Common myeloid progenitor, CD34-positive (primary cell): Measurements from ENCODE around the gene CCDC148.

Source experiments
- CTCF ChIA-PET: fragments of 350-600 bp; sonication (Branson Sonifier 250); formaldehyde crosslinking; loops from one replicate; lab custom pipeline; 2021; ENCODE audit warnings: antibody characterized with exemption; lab: Charles Lee
- POLR2A ChIA-PET: fragments of 350-600 bp; sonication (Branson Sonifier 250); formaldehyde crosslinking; loops from one replicate; lab custom pipeline; 2021; ENCODE audit warnings: antibody characterized with exemption; lab: Charles Lee
- DNase-seq, 3 donors: peaks; one replicate each; pipeline versions ENCODE4 v3.0.0 to v3.0.0-alpha.2; 2013
- H3K27ac ChIP-seq, 2 experiments: 1 replicate in 1 of 2; 2 replicates in 1 of 2; pipeline ENCODE4 v1.7.0; 2013; ENCODE audit warnings: inconsistent platforms in 2 of 2, low read length in 2 of 2, mild to moderate bottlenecking in 2 of 2, low read depth in 1 of 2, moderate library complexity in 1 of 2; ENCODE audit not compliant: severe bottlenecking in 2 of 2, insufficient read depth in 1 of 2, poor library complexity in 1 of 2
- H3K27me3 ChIP-seq, 5 experiments: replicated peaks in 2 of 5; 1 replicate in 3 of 5; 2 replicates in 2 of 5; pipeline versions ENCODE4 v1.6.1 to v1.7.0; 2013; ENCODE audit warnings: low read length in 4 of 5, mild to moderate bottlenecking in 2 of 5, moderate library complexity in 2 of 5, inconsistent platforms in 1 of 5; ENCODE audit not compliant: insufficient read depth in 5 of 5, control insufficient read depth in 4 of 5
- H3K36me3 ChIP-seq, 4 experiments: 1 replicate in 2 of 4; 2 replicates in 2 of 4; pipeline versions ENCODE4 v1.6.1 to v1.7.0; 2013; ENCODE audit warnings: low read length in 3 of 4, control low read depth in 1 of 4, mild to moderate bottlenecking in 1 of 4; ENCODE audit not compliant: control insufficient read depth in 4 of 4, insufficient read depth in 4 of 4
- H3K4me1 ChIP-seq, 4 experiments: 1 replicate in 3 of 4; 2 replicates in 1 of 4; pipeline versions ENCODE4 v1.6.1 to v1.7.1; 2013; ENCODE audit warnings: low read length in 3 of 4, mild to moderate bottlenecking in 3 of 4, control low read depth in 1 of 4, inconsistent platforms in 1 of 4, moderate library complexity in 1 of 4; ENCODE audit not compliant: control insufficient read depth in 4 of 4, insufficient read depth in 4 of 4; ENCODE audit errors: control extremely low read depth in 1 of 4
- H3K4me3 ChIP-seq, 7 experiments: 1 replicate in 4 of 7; 2 replicates in 3 of 7; pipeline versions ENCODE4 v1.5.1 to v1.7.0; 2013; ENCODE audit warnings: mild to moderate bottlenecking in 7 of 7, low read length in 6 of 7, moderate library complexity in 6 of 7, inconsistent platforms in 2 of 7, low read depth in 2 of 7, control low read depth in 1 of 7; ENCODE audit not compliant: insufficient read depth in 4 of 7, control insufficient read depth in 1 of 7; ENCODE audit errors: extremely low read depth in 1 of 7
- H3K9me3 ChIP-seq, 5 experiments: 1 replicate in 4 of 5; 2 replicates in 1 of 5; pipeline versions ENCODE4 v1.6.1 to v1.7.1; 2013; ENCODE audit warnings: low read length in 4 of 5, mild to moderate bottlenecking in 2 of 5, inconsistent platforms in 1 of 5, low read depth in 1 of 5, moderate library complexity in 1 of 5; ENCODE audit not compliant: control insufficient read depth in 4 of 5, insufficient read depth in 2 of 5; ENCODE audit errors: control extremely low read depth in 1 of 5
- WGBS: methylation state at CpG from one replicate; pipeline ENCODE4 v1.1.5; 2013; ENCODE audit not compliant: insufficient coverage; 5-methylcytosine and 5-hydroxymethylcytosine counted together

The CCDC148 gene

DNA sequence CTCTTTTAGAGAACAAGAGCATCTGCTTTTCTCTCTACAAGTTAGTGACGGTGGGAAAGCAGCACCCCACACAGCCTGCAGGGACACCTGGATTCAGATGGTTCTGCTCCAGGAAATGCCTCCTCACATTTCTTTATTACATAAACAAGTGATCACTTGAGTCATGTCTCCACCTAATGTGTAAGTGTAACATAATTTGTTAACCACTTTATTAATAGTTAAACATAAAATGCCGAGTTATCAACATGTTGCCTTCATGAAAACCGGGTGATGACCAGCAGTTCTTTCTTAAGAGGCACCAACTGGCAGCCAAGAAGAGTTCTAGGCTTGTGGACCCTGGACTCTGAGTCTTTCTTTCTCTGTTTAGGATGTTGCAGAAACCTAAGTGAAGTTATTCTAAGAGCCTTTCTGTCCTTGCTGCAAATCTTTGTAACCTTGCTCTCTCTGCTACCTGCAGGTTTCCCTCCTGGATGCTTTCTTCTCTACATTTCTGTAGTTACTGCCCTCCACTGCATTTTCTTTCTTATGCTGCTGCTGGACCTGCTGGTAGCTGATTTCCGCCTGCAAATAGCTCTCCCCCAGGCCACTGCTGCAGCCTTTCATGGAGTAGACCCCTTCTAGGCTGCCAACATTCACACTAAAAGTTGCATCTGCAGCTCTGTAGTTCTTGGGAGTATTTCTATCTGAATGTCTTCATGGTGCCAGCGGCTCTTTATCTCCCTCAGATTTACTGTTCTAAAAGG, 330.6 kb downstream of the CCDC148 start:
- POLR2A ChIA-PET: interaction anchor here (0.6 kb wide), 1 partner anchor 358 kb away, joined by 3 read pairs; no protein-coding TSS in a partner anchor
- Histone ChIP-seq H3K4me3 (no peak overlapping the region), H3K27ac (no peak overlapping the region), H3K27me3 (no peaks in the 10 kb centered on the region), H3K36me3 (no peaks in the 10 kb centered on the region), H3K4me1 (peaks cover 0 to 8% (median under 1%) of the 10 kb centered on the region in 4 experiments), H3K9me3 (no peaks in the 10 kb centered on the region)
- DNase-seq: no peak
- CTCF ChIA-PET: no interaction called here
- WGBS: 97% methylated on average over 5 of the region's 5 CpGs

- Histone ChIP-seq H3K36me3 (no peaks in the 10 kb centered on the region), H3K27me3 (no peaks in the 10 kb centered on the region), H3K4me1 (peaks cover 0 to 11% (median 2%) of the 10 kb centered on the region in 4 experiments), H3K9me3 (no peaks in the 10 kb centered on the region), H3K4me3 (no peak overlapping the region), H3K27ac (no peak overlapping the region)
- DNase-seq: no peak
- ChIA-PET CTCF (no interaction called here), POLR2A (no interaction called here)
- WGBS: 63% methylated on average over 2 of the region's 2 CpGs
Observed at GRCh38 chr2:158124896-158125295, 331.7 kb downstream of the CCDC148 start.
